ENCODE results near the gene MGMT. TPM values are rescaled to one million over a fixed set of nuclear protein-coding genes. Genes with fewer than 3 reads are reported as not detected.

MGMT gene
- total and polyA plus RNA-seq, 4 donors, result 28.2 to 79.1 (median 46.0) TPM

GRCh38 chr10:129780901-129781795 lies 314.1 kb downstream of the MGMT start:
- 96% methylated on average over 20 of the region's 20 CpGs for WGBS
- H3K9me3 ChIP-seq (ENCODE audit: control insufficient read depth in 4 of 4, low read length in 3 of 4), result no peaks in the 10 kb centered on the region
- no peaks in the 10 kb centered on the region for H3K27me3 ChIP-seq (ENCODE audit: control insufficient read depth in 4 of 4, insufficient read depth in 4 of 4, low read length in 3 of 4)
- no peak for TF ChIP-seq FOXA2 (IDR thresholded peaks at IDR 0.05)
- no peak for TF ChIP-seq RXRA (IDR thresholded peaks at IDR 0.05)
- TF ChIP-seq SP1 (IDR thresholded peaks at IDR 0.05), result no peak
- no peak for TF ChIP-seq EGR1 (IDR thresholded peaks at IDR 0.05; ENCODE audit: low read depth in 2 of 2)
- no peak for TF ChIP-seq ATF3 (IDR thresholded peaks at IDR 0.05)
- TF ChIP-seq REST (IDR thresholded peaks at IDR 0.05), result no peak
- TF ChIP-seq NR2F2 (IDR thresholded peaks at IDR 0.05), result no peak
- no peak for TF ChIP-seq TAF1 (conservative IDR thresholded peaks at IDR 0.05)
- no peak for TF ChIP-seq HNF4G (IDR thresholded peaks at IDR 0.05)
- TF ChIP-seq MAX (IDR thresholded peaks at IDR 0.05), result no peak
- TF ChIP-seq HNF4A (conservative IDR thresholded peaks at IDR 0.05), result no peak
- TF ChIP-seq CTCF (IDR thresholded peaks at IDR 0.05; ENCODE audit: low read depth, low read length, missing input control), result no peak
- no peak for TF ChIP-seq GABPA (IDR thresholded peaks at IDR 0.05 in 1 of 2, conservative IDR thresholded peaks at IDR 0.05 in 1 of 2)
- TF ChIP-seq JUND (IDR thresholded peaks at IDR 0.05), result no peak
- no peak for TF ChIP-seq YY1 (IDR thresholded peaks at IDR 0.05)
- no peak for TF ChIP-seq RAD21 (IDR thresholded peaks at IDR 0.05)
- H3K4me1 ChIP-seq (ENCODE audit: control insufficient read depth in 4 of 4, insufficient read depth in 4 of 4, low read length in 3 of 4), result no peaks in the 10 kb centered on the region
- no peaks in the 10 kb centered on the region for H3K36me3 ChIP-seq (ENCODE audit: control insufficient read depth in 4 of 4, insufficient read depth in 3 of 4, low read depth in 1 of 4, low read length in 3 of 4)
- H3K4me3 ChIP-seq (ENCODE audit: low read depth in 1 of 3, low read length in 3 of 3), result no peak overlapping the region
- no peak for DNase-seq (ENCODE audit: low spot score)
- H3K27ac ChIP-seq (ENCODE audit: low read depth in 1 of 2, low read length in 2 of 2), result no peak overlapping the region
- H3K9ac ChIP-seq (ENCODE audit: low read depth in 1 of 2, low read length in 2 of 2), result no peak overlapping the region

GRCh38 chr10:129784291-129784690 lies 317.2 kb downstream of the MGMT start:
- H3K27me3 ChIP-seq (ENCODE audit: control insufficient read depth in 4 of 4, insufficient read depth in 4 of 4, low read length in 3 of 4), result no peaks in the 10 kb centered on the region
- no peak overlapping the region for H3K4me3 ChIP-seq (ENCODE audit: low read depth in 1 of 3, low read length in 3 of 3)
- H3K9ac ChIP-seq (ENCODE audit: low read depth in 1 of 2, low read length in 2 of 2), result no peak overlapping the region
- no peak overlapping the region for H3K27ac ChIP-seq (ENCODE audit: low read depth in 1 of 2, low read length in 2 of 2)
- H3K4me1 ChIP-seq (ENCODE audit: control insufficient read depth in 4 of 4, insufficient read depth in 4 of 4, low read length in 3 of 4), result no peaks in the 10 kb centered on the region
- H3K9me3 ChIP-seq (ENCODE audit: control insufficient read depth in 4 of 4, low read length in 3 of 4), result peaks cover 0 to 4% (median 1%) of the 10 kb centered on the region in 4 donors
- no peak for DNase-seq (ENCODE audit: low spot score)
- 91% methylated on average over 6 of the region's 6 CpGs for WGBS
- H3K36me3 ChIP-seq (ENCODE audit: control insufficient read depth in 4 of 4, insufficient read depth in 3 of 4, low read depth in 1 of 4, low read length in 3 of 4), result no peaks in the 10 kb centered on the region
- TF ChIP-seq ZBTB33 (IDR thresholded peaks at IDR 0.05) (no peak), MAX (IDR thresholded peaks at IDR 0.05) (no peak), RAD21 (IDR thresholded peaks at IDR 0.05) (no peak), EGR1 (IDR thresholded peaks at IDR 0.05; ENCODE audit: low read depth in 2 of 2) (no peak), TAF1 (conservative IDR thresholded peaks at IDR 0.05) (no peak), NR2F2 (IDR thresholded peaks at IDR 0.05) (no peak), ATF3 (IDR thresholded peaks at IDR 0.05) (no peak), HNF4G (IDR thresholded peaks at IDR 0.05) (no peak), FOXA1 (IDR thresholded peaks at IDR 0.05) (no peak), JUND (IDR thresholded peaks at IDR 0.05) (no peak), FOXA2 (IDR thresholded peaks at IDR 0.05) (no peak), SP1 (IDR thresholded peaks at IDR 0.05) (no peak), GABPA (IDR thresholded peaks at IDR 0.05 in 1 of 2, conservative IDR thresholded peaks at IDR 0.05 in 1 of 2) (no peak), CTCF (IDR thresholded peaks at IDR 0.05; ENCODE audit: low read depth, low read length, missing input control) (no peak), YY1 (IDR thresholded peaks at IDR 0.05) (no peak), RXRA (IDR thresholded peaks at IDR 0.05) (no peak), HNF4A (conservative IDR thresholded peaks at IDR 0.05) (no peak)

Data from liver (tissue), 9 donors.